PFSK-1 (cell line): ENCODE results near the gene ARPC5.

ENCODE experiments used
- POLR2AphosphoS5 ChIP-seq: IDR thresholded peaks from 2 replicates; pipeline ENCODE4 v1.6.1; 2012; ENCODE audit warnings: low read depth, mild to moderate bottlenecking, control low read depth, low read length, moderate library complexity
- SIN3A ChIP-seq: IDR thresholded peaks from 2 replicates; pipeline ENCODE4 v1.6.1; 2012; ENCODE audit warnings: mild to moderate bottlenecking, low read length, moderate library complexity, borderline replicate concordance; ENCODE audit not compliant: insufficient read depth

DNA sequence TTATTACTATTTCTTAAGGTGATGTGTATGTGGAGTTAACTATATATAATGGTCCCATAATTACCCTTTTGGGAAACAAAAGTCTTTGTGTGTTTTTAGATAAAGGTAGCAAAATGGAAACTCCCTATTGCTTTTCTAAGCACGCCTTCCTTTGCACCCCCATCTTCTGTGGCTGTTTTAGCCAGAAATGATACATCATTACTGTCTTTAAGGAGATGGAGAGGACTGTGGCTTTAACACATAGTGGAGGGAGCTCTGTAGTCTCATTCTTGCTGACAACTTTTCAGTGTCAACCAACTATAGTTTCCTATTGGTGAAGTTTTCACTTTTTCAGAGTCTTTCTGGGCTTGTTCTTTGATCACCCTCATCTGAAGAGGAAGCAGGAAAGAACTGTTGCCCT, 16.5 kb upstream of the ARPC5 start:
- no peak for TF ChIP-seq SIN3A
- no peak for TF ChIP-seq POLR2AphosphoS5
